ENCODE measurements around the gene NPL. TPM values are rescaled to one million over a fixed set of nuclear protein-coding genes. Genes with fewer than 3 reads are reported as not detected.

NPL gene
- total RNA-seq, 1 donor from 2014 or later: 5.3 TPM

DNA sequence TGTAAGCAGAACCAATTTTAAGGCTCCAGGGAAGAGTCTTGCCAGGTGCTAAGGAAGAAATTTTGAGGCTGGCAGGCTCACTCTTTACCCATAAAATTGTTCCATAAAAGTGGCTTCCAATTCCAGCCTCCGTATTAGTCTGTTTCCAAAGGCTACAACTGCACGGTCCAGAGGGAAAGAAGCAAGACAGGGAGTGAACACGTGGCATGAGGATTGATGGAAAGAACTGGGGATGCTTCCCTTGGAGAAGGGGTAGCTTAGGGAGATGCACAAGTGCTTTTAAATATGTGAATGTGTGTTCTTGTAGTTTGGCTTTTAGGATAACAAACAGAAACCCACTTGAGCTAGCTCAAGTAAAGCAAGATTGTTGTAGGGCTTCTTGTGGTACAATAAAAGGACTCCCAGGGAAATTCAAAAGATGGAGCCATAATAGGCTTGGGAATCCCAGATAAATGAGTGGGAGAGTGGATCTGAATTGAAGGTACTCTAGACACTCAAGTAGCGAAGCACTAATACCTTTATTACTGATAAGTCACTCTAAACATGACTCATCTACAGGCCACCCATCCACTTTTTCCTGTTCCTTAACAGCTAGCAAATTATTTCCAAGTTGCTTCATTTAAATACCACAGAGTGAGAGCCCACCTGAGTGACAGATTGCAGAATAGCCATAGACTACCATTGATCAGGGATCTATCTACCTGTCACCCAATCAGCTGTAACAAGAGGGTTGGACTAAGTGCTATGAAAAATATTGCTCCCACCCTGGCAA is 34.8 kb upstream of the NPL start:
- Histone ChIP-seq H3K4me3 (no peak overlapping the region), H3K9me3 (replicated peaks) (no peaks in the 10 kb centered on the region), H3K36me3 (no peaks in the 10 kb centered on the region), H3K27me3 (ENCODE audit: low read depth) (no peaks in the 10 kb centered on the region), H3K27ac (replicated peaks) (no peak overlapping the region), H3K4me1 (peaks cover 17% of the 10 kb centered on the region)
- DNase-seq: no peak
- TF ChIP-seq, protein P1, sequence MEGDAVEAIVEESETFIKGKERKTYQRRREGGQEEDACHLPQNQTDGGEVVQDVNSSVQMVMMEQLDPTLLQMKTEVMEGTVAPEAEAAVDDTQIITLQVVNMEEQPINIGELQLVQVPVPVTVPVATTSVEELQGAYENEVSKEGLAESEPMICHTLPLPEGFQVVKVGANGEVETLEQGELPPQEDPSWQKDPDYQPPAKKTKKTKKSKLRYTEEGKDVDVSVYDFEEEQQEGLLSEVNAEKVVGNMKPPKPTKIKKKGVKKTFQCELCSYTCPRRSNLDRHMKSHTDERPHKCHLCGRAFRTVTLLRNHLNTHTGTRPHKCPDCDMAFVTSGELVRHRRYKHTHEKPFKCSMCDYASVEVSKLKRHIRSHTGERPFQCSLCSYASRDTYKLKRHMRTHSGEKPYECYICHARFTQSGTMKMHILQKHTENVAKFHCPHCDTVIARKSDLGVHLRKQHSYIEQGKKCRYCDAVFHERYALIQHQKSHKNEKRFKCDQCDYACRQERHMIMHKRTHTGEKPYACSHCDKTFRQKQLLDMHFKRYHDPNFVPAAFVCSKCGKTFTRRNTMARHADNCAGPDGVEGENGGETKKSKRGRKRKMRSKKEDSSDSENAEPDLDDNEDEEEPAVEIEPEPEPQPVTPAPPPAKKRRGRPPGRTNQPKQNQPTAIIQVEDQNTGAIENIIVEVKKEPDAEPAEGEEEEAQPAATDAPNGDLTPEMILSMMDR (IDR thresholded peaks at IDR 0.05; ENCODE audit: borderline replicate concordance): no peak
- intact Hi-C loops (cut with micrococcal nuclease): no loop called here

DNA sequence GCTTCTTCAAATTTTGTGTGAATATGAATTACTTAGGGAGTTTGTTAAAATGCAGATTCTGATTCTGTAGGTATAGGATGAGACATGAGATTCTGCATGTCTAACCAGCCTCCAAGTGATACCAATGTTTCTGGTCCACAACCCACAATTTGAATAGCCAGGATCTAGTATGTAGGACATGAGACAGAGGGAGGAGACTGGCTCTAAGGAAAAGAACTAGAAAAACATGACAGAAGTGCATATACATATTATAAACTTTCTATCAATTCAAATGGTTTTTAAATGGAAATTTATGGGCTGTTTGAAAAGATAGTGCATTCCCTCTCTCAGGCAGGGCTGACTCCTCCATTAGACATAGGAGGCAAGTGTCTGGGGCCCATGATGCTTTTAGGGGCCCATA is 33.9 kb upstream of the NPL start:
- intact Hi-C loops (cut with micrococcal nuclease): no loop called here
- H3K4me3 ChIP-seq: no peak overlapping the region
- no peaks in the 10 kb centered on the region for H3K36me3 ChIP-seq
- peaks cover 17% of the 10 kb centered on the region for H3K4me1 ChIP-seq
- no peaks in the 10 kb centered on the region for H3K9me3 ChIP-seq (replicated peaks)
- no peak overlapping the region for H3K27ac ChIP-seq (replicated peaks)
- no peaks in the 10 kb centered on the region for H3K27me3 ChIP-seq (ENCODE audit: low read depth)
- no peak for DNase-seq
- TF ChIP-seq, protein P1 (IDR thresholded peaks at IDR 0.05; ENCODE audit: borderline replicate concordance): no peak

DNA sequence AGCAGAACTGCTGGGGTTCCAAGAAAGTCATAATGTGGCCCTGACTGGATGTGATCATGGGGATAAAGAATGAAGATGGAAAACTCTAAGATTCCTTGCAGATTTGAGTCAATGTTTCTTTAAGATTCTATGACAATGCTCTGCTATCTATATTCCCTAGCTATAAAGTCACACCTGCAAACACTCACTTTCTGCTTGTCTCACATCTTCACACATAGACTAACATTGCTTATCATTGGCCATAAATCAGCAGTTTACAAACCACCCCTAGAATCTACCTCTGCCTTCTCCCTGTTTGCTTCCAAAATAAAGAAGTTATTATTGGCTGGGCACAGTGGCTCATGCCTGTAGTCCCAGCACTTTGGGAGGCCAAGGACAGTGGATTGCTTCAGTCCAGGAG is 33.1 kb upstream of the NPL start:
- no peak for DNase-seq
- TF ChIP-seq, protein P1 (IDR thresholded peaks at IDR 0.05; ENCODE audit: borderline replicate concordance): no peak
- Histone ChIP-seq H3K27me3 (ENCODE audit: low read depth) (no peaks in the 10 kb centered on the region), H3K36me3 (no peaks in the 10 kb centered on the region), H3K4me3 (no peak overlapping the region), H3K27ac (replicated peaks) (no peak overlapping the region), H3K4me1 (peaks cover 17% of the 10 kb centered on the region), H3K9me3 (replicated peaks) (peaks cover 2% of the 10 kb centered on the region)
- intact Hi-C loops (cut with micrococcal nuclease): no loop called here

DNA sequence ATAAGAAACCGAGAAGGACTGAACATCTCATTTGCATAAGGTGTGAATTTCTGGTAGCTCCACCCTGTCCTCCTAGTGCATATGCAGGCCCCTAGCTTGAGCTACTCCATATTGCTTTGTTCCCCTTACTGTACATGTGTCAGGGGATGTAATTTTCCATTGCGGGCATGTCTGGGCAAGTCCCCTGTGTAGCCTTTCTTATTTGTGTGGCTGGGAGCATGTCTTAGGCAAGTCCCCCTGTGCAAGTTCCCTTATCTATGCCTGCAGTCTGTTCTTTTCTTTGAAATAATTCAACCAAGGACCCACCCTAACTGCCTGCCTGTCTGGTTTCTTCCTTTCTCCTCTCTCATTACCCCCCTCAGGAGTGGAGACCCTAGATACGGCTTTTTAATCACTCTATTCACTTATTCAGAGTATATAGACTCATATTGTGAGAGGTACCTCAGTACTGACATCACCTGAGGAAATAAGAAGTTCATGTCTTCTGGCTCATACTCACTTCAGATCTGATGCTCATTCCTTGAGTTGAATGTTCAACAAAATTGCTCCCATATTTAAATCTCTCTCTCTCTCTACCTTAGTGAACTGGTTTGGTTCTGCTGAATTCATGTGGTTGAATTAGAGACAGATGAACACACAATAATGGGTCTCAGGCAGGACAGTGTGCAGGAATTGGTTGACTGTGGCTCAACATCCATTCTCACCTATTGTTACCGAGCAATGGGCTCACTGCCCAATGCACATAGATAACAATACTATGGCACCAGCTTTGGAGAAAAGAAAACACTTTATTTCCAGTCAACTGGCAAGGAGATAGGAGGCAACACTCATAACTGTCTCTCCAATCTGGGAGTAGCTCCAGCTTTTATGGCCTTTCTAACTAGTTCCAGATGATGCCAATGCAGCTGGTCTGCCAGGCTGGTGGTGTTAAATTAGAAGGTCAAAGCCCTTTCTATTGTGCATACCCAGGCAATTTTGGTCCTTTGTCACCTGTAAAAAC is 27.9 kb upstream of the NPL start:
- intact Hi-C loops (cut with micrococcal nuclease): no loop called here
- TF ChIP-seq, protein P1 (IDR thresholded peaks at IDR 0.05; ENCODE audit: borderline replicate concordance): no peak
- Histone ChIP-seq H3K27ac (replicated peaks) (no peak overlapping the region), H3K27me3 (ENCODE audit: low read depth) (no peaks in the 10 kb centered on the region), H3K4me1 (peaks cover 9% of the 10 kb centered on the region), H3K9me3 (replicated peaks) (peaks cover 7% of the 10 kb centered on the region), H3K36me3 (no peaks in the 10 kb centered on the region), H3K4me3 (no peak overlapping the region)
- no peak for DNase-seq

DNA sequence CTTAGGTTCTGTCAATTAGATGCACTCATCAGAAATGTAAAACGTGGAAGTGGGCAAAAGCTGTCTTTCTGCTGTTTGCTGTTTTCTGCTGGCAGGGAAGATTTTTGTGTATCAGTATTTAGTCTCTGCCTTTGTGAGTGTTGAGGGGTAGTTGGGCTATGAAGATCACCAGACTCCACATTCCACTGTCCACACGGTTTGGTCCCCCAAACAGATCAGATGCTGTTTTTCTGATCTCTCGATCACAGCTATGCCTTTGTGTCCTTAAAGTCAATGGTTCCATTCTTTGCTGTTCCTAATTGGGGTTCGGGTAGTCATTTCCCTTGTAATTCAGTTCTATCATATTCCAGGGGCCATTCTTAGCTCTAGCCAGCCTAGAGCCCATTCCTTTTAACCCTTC is 27.0 kb upstream of the NPL start:
- TF ChIP-seq, protein P1 (IDR thresholded peaks at IDR 0.05; ENCODE audit: borderline replicate concordance): no peak
- peaks cover 7% of the 10 kb centered on the region for H3K9me3 ChIP-seq (replicated peaks)
- no peaks in the 10 kb centered on the region for H3K36me3 ChIP-seq
- no peak overlapping the region for H3K27ac ChIP-seq (replicated peaks)
- H3K27me3 ChIP-seq (ENCODE audit: low read depth): no peaks in the 10 kb centered on the region
- no peak overlapping the region for H3K4me3 ChIP-seq
- intact Hi-C loops (cut with micrococcal nuclease): no loop called here
- peaks cover 9% of the 10 kb centered on the region for H3K4me1 ChIP-seq
- no peak for DNase-seq
